HepG2 (cell line): ENCODE results near the gene PRKCZ. TPM values are rescaled to one million over a fixed set of nuclear protein-coding genes. Genes with fewer than 3 reads are reported as not detected.

Source experiments
- CREM ChIP-seq, 2 experiments: sonication (generic) in 1 of 2; formaldehyde crosslinking in 1 of 2; IDR thresholded peaks; 2 replicates each; pipeline versions ENCODE4 v1.4.0 to v1.6.1; 2016 to 2020; ENCODE audit warnings: antibody characterized with exemption in 1 of 2, mild to moderate bottlenecking in 1 of 2, missing genetic modification reagents in 1 of 2
- ZNF713 ChIP-seq: sonication (generic); formaldehyde crosslinking; IDR thresholded peaks from 2 replicates; pipeline ENCODE4 v1.4.0; 2020; ENCODE audit warnings: mild to moderate bottlenecking, missing genetic modification reagents
- polyA plus RNA-seq, 8 experiments: library from polyadenylated mRNA; depleted of rRNA in 3 of 8; stranded (reverse) in 7 of 8; unstranded in 1 of 8; fragments of >200 nt; fragmentation: Illumina TruSeq in 4 of 8; extraction: Trizol in 4 of 8; gene quantifications; 2 replicates each; pipeline versions ENCODE4 v1.2.1 to v1.2.3, GENCODE V29; 2011 to 2016; ENCODE audit warnings: low read depth in 4 of 8, missing spikeins in 1 of 8, mixed read lengths in 1 of 8; ENCODE audit not compliant: insufficient read depth in 1 of 8
- total RNA-seq, 5 experiments: library from RNA; depleted of rRNA; stranded (reverse); fragments of >200 nt; fragmentation: Illumina TruSeq; extraction: Trizol; gene quantifications; 2 replicates each; pipeline ENCODE4 v1.2.3, GENCODE V29; 2016; ENCODE audit warnings: low read depth in 1 of 5
- TF ChIP-seq, protein P1 (sequence below): sonication (generic); formaldehyde crosslinking; IDR thresholded peaks from 2 replicates; pipeline ENCODE4 v1.5.0; 2020; ENCODE audit warnings: mild to moderate bottlenecking, missing genetic modification reagents, borderline replicate concordance
- TF ChIP-seq, protein P2 (sequence below): sonication (generic); formaldehyde crosslinking; IDR thresholded peaks from 2 replicates; pipeline ENCODE4 v1.8.1; 2023; ENCODE audit warnings: mild to moderate bottlenecking, missing genetic modification reagents
- TF ChIP-seq, protein P3 (sequence below): sonication (generic); formaldehyde crosslinking; IDR thresholded peaks from 2 replicates; pipeline ENCODE4 v1.8.1; 2022; ENCODE audit warnings: mild to moderate bottlenecking, missing genetic modification reagents
- TF ChIP-seq, protein P4 (sequence below): sonication (generic); formaldehyde crosslinking; IDR thresholded peaks from 2 replicates; pipeline ENCODE4 v1.4.0; 2020; ENCODE audit warnings: mild to moderate bottlenecking, missing genetic modification reagents
- TF ChIP-seq, protein P5 (sequence below): sonication (generic); formaldehyde crosslinking; IDR thresholded peaks from 2 replicates; pipeline ENCODE4 v1.8.0; 2022; ENCODE audit warnings: low read depth, missing genetic modification reagents
- TF ChIP-seq, protein P6 (sequence below): sonication (generic); formaldehyde crosslinking; IDR thresholded peaks from 2 replicates; pipeline ENCODE4 v1.9.0; 2021; ENCODE audit warnings: missing genetic modification reagents, mild to moderate bottlenecking, borderline replicate concordance
- TF ChIP-seq, protein P7 (sequence below): sonication (generic); formaldehyde crosslinking; IDR thresholded peaks from 2 replicates; pipeline ENCODE4 v1.4.0; 2020; ENCODE audit warnings: missing genetic modification reagents, borderline replicate concordance

The PRKCZ gene
- total and polyA plus RNA-seq, 2 of the 13 experiments (the other 11 are each of a cell fraction or from before 2014, with no cell fraction given): 34.7 to 85.2 TPM

DNA sequence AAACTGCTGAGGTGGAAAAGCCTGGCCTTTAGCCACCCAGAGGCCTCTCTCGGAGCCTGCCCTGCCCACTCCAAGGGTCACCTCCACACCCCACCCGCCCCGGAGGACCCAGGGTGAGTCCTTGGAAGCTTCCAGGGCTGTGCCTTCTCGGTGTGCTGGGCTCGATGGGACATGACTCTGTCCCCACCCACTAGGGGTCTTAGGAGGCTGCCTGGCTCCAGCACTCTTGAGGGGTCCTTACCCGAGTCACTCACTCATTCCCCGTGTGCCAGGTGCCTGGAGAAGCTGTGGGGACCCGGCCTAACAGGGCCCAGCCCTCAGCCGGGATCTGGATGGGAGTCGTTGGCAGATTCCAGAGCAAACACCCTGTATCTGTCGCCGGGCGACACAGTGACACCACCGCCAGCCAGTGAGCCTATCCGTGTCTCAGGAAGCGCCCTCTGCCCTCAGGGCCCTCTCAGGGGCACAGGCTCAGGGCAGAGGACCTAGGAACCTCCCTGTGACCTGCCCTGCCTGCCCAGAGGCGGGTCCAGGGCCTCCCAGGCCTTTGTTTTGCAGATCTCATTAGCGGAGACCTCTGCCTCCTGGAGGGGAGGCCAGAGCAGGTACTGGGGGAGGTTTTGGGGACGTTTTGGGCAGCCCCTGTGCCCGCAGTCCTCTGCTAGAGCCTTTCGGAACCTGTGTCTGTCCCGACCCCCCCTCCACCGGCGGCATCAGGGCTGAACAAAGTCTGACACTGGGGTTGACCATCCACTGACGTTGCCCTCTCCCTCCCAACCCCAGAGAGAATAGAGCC is 3.1 kb upstream of the PRKCZ start (continued):
- TF ChIP-seq, protein P1, sequence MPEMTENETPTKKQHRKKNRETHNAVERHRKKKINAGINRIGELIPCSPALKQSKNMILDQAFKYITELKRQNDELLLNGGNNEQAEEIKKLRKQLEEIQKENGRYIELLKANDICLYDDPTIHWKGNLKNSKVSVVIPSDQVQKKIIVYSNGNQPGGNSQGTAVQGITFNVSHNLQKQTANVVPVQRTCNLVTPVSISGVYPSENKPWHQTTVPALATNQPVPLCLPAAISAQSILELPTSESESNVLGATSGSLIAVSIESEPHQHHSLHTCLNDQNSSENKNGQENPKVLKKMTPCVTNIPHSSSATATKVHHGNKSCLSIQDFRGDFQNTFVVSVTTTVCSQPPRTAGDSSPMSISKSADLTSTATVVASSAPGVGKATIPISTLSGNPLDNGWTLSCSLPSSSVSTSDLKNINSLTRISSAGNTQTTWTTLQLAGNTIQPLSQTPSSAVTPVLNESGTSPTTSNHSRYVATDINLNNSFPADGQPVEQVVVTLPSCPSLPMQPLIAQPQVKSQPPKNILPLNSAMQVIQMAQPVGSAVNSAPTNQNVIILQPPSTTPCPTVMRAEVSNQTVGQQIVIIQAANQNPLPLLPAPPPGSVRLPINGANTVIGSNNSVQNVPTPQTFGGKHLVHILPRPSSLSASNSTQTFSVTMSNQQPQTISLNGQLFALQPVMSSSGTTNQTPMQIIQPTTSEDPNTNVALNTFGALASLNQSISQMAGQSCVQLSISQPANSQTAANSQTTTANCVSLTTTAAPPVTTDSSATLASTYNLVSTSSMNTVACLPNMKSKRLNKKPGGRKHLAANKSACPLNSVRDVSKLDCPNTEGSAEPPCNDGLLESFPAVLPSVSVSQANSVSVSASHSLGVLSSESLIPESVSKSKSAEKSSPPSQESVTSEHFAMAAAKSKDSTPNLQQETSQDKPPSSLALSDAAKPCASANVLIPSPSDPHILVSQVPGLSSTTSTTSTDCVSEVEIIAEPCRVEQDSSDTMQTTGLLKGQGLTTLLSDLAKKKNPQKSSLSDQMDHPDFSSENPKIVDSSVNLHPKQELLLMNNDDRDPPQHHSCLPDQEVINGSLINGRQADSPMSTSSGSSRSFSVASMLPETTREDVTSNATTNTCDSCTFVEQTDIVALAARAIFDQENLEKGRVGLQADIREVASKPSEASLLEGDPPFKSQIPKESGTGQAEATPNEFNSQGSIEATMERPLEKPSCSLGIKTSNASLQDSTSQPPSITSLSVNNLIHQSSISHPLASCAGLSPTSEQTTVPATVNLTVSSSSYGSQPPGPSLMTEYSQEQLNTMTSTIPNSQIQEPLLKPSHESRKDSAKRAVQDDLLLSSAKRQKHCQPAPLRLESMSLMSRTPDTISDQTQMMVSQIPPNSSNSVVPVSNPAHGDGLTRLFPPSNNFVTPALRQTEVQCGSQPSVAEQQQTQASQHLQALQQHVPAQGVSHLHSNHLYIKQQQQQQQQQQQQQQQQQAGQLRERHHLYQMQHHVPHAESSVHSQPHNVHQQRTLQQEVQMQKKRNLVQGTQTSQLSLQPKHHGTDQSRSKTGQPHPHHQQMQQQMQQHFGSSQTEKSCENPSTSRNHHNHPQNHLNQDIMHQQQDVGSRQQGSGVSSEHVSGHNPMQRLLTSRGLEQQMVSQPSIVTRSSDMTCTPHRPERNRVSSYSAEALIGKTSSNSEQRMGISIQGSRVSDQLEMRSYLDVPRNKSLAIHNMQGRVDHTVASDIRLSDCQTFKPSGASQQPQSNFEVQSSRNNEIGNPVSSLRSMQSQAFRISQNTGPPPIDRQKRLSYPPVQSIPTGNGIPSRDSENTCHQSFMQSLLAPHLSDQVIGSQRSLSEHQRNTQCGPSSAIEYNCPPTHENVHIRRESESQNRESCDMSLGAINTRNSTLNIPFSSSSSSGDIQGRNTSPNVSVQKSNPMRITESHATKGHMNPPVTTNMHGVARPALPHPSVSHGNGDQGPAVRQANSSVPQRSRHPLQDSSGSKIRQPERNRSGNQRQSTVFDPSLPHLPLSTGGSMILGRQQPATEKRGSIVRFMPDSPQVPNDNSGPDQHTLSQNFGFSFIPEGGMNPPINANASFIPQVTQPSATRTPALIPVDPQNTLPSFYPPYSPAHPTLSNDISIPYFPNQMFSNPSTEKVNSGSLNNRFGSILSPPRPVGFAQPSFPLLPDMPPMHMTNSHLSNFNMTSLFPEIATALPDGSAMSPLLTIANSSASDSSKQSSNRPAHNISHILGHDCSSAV (CRISPR knock-in tag): no peak
- TF ChIP-seq, protein P2, sequence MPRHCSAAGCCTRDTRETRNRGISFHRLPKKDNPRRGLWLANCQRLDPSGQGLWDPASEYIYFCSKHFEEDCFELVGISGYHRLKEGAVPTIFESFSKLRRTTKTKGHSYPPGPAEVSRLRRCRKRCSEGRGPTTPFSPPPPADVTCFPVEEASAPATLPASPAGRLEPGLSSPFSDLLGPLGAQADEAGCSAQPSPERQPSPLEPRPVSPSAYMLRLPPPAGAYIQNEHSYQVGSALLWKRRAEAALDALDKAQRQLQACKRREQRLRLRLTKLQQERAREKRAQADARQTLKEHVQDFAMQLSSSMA (CRISPR knock-in tag): no peak
- TF ChIP-seq ZNF713: no peak
- TF ChIP-seq, protein P3, sequence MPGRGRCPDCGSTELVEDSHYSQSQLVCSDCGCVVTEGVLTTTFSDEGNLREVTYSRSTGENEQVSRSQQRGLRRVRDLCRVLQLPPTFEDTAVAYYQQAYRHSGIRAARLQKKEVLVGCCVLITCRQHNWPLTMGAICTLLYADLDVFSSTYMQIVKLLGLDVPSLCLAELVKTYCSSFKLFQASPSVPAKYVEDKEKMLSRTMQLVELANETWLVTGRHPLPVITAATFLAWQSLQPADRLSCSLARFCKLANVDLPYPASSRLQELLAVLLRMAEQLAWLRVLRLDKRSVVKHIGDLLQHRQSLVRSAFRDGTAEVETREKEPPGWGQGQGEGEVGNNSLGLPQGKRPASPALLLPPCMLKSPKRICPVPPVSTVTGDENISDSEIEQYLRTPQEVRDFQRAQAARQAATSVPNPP: no peak
- TF ChIP-seq, protein P4, sequence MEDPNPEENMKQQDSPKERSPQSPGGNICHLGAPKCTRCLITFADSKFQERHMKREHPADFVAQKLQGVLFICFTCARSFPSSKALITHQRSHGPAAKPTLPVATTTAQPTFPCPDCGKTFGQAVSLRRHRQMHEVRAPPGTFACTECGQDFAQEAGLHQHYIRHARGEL (CRISPR knock-in tag): no peak
- peak; percentile 63 for TF ChIP-seq CREM (IDR thresholded peaks at IDR 0.05)
- TF ChIP-seq CREM (CRISPR knock-in tag; IDR thresholded peaks at IDR 0.05): no peak
- TF ChIP-seq, protein P5, sequence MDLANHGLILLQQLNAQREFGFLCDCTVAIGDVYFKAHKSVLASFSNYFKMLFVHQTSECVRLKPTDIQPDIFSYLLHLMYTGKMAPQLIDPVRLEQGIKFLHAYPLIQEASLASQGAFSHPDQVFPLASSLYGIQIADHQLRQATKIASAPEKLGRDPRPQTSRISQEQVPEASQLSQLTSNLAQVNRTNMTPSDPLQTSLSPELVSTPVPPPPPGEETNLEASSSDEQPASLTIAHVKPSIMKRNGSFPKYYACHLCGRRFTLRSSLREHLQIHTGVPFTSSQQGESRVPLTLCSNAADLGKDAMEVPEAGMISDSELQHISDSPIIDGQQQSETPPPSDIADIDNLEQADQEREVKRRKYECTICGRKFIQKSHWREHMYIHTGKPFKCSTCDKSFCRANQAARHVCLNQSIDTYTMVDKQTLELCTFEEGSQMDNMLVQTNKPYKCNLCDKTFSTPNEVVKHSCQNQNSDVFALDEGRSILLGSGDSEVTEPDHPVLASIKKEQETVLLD: no peak
- TF ChIP-seq, protein P6, sequence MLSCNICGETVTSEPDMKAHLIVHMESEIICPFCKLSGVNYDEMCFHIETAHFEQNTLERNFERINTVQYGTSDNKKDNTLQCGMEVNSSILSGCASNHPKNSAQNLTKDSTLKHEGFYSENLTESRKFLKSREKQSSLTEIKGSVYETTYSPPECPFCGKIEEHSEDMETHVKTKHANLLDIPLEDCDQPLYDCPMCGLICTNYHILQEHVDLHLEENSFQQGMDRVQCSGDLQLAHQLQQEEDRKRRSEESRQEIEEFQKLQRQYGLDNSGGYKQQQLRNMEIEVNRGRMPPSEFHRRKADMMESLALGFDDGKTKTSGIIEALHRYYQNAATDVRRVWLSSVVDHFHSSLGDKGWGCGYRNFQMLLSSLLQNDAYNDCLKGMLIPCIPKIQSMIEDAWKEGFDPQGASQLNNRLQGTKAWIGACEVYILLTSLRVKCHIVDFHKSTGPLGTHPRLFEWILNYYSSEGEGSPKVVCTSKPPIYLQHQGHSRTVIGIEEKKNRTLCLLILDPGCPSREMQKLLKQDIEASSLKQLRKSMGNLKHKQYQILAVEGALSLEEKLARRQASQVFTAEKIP (CRISPR knock-in tag): no peak
- TF ChIP-seq, protein P7, sequence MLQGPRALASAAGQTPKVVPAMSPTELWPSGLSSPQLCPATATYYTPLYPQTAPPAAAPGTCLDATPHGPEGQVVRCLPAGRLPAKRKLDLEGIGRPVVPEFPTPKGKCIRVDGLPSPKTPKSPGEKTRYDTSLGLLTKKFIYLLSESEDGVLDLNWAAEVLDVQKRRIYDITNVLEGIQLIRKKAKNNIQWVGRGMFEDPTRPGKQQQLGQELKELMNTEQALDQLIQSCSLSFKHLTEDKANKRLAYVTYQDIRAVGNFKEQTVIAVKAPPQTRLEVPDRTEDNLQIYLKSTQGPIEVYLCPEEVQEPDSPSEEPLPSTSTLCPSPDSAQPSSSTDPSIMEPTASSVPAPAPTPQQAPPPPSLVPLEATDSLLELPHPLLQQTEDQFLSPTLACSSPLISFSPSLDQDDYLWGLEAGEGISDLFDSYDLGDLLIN (CRISPR knock-in tag): no peak
